SK-N-SH treated with all-trans-retinoic acid at 6 μM for 48 hours (cell line): Measurements from ENCODE around the gene IGSF9.

ENCODE experiments used
- ATAC-seq: fragments of 200-7000 bp; cut with Tn5 transposase; 3 replicates; pipeline ENCODE4 v1.9.1; 2020; ENCODE audit warnings: mild to moderate bottlenecking, moderate library complexity
- ARNTL ChIP-seq: fragments of 450-650 bp; formaldehyde crosslinking; IDR thresholded peaks from 2 replicates; pipeline ENCODE4 v1.5.0; 2020; ENCODE audit warnings: low read depth, mild to moderate bottlenecking, moderate library complexity, borderline replicate concordance
- BACH2 ChIP-seq: fragments of 250-450 bp; sonication (Bioruptor Pico); IDR thresholded peaks from 2 replicates; pipeline ENCODE4 v1.9.0; 2021; ENCODE audit warnings: mild to moderate bottlenecking, borderline replicate concordance
- CREB5 ChIP-seq: fragments of 250-450 bp; sonication (Bioruptor Pico); IDR thresholded peaks from 2 replicates; pipeline ENCODE4 v1.5.1; 2020; ENCODE audit warnings: low read depth, mild to moderate bottlenecking, moderate library complexity
- CSDC2 ChIP-seq: fragments of 250-450 bp; sonication (Bioruptor Pico); IDR thresholded peaks from 2 replicates; pipeline ENCODE4 v1.5.0; 2020; ENCODE audit warnings: mild to moderate bottlenecking, moderate library complexity
- ESRRG ChIP-seq: fragments of 250-450 bp; sonication (Bioruptor Pico); IDR thresholded peaks from 2 replicates; pipeline ENCODE4 v1.6.1; 2021; ENCODE audit warnings: mild to moderate bottlenecking
- GLIS3 ChIP-seq: fragments of 250-450 bp; sonication (Bioruptor Pico); IDR thresholded peaks from 2 replicates; pipeline ENCODE4 v1.5.0; 2020; ENCODE audit warnings: mild to moderate bottlenecking, moderate library complexity
- ISL1 ChIP-seq: fragments of 250-450 bp; sonication (Bioruptor Pico); IDR thresholded peaks from 2 replicates; pipeline ENCODE4 v2.1.2; 2022; ENCODE audit warnings: mild to moderate bottlenecking, moderate library complexity
- OSR1 ChIP-seq: fragments of 250-450 bp; sonication (Bioruptor Pico); IDR thresholded peaks from 2 replicates; pipeline ENCODE4 v1.8.0; 2022; ENCODE audit warnings: moderate library complexity, mild to moderate bottlenecking, inconsistent platforms
- PATZ1 ChIP-seq: fragments of 250-450 bp; sonication (Bioruptor Pico); IDR thresholded peaks from 2 replicates; pipeline ENCODE4 v1.8.0; 2020; ENCODE audit warnings: mild to moderate bottlenecking, moderate library complexity, borderline replicate concordance
- POU6F1 ChIP-seq: fragments of 250-450 bp; sonication (Bioruptor Pico); IDR thresholded peaks from 2 replicates; pipeline ENCODE4 v1.8.0; 2021; ENCODE audit warnings: low read depth, mild to moderate bottlenecking, moderate library complexity, borderline replicate concordance
- PPARA ChIP-seq: fragments of 250-450 bp; sonication (Bioruptor Pico); IDR thresholded peaks from 2 replicates; pipeline ENCODE4 v1.5.0; 2020; ENCODE audit warnings: mild to moderate bottlenecking, borderline replicate concordance
- RARB ChIP-seq: fragments of 250-450 bp; sonication (Bioruptor Pico); IDR thresholded peaks from 2 replicates; pipeline ENCODE4 v1.8.0; 2021; ENCODE audit warnings: mild to moderate bottlenecking, moderate library complexity
- SNAI2 ChIP-seq: fragments of 250-450 bp; sonication (Bioruptor Pico); IDR thresholded peaks from 2 replicates; pipeline ENCODE4 v1.5.0; 2020; ENCODE audit warnings: mild to moderate bottlenecking, moderate library complexity
- TCF4 ChIP-seq: fragments of 250-450 bp; sonication (Bioruptor Pico); IDR thresholded peaks from 2 replicates; pipeline ENCODE4 v1.8.0; 2021; ENCODE audit warnings: mild to moderate bottlenecking, moderate library complexity, borderline replicate concordance
- TOX ChIP-seq: fragments of 250-450 bp; sonication (Bioruptor Pico); IDR thresholded peaks from 2 replicates; pipeline ENCODE4 v1.8.0; 2021; ENCODE audit warnings: mild to moderate bottlenecking, moderate library complexity, borderline replicate concordance
- TSHZ2 ChIP-seq: fragments of 250-450 bp; sonication (Bioruptor Pico); IDR thresholded peaks from 2 replicates; pipeline ENCODE4 v1.5.0; 2020; ENCODE audit warnings: mild to moderate bottlenecking, moderate library complexity
- ZC3H10 ChIP-seq: fragments of 250-450 bp; sonication (Bioruptor Pico); IDR thresholded peaks from 2 replicates; pipeline ENCODE4 v1.5.1; 2021; ENCODE audit warnings: mild to moderate bottlenecking, moderate library complexity
- ZFP3 ChIP-seq: fragments of 250-450 bp; sonication (Bioruptor Pico); IDR thresholded peaks from 2 replicates; pipeline ENCODE4 v1.5.0; 2020; ENCODE audit warnings: mild to moderate bottlenecking, moderate library complexity
- ZNF565 ChIP-seq: fragments of 450-650 bp; formaldehyde crosslinking; conservative IDR thresholded peaks from 2 replicates; pipeline ENCODE4 v1.5.0; 2020; ENCODE audit warnings: low read depth, mild to moderate bottlenecking, moderate library complexity
- ZNF70 ChIP-seq: fragments of 450-650 bp; formaldehyde crosslinking; IDR thresholded peaks from 2 replicates; pipeline ENCODE4 v1.5.0; 2020; ENCODE audit warnings: mild to moderate bottlenecking, moderate library complexity
- ZNF8 ChIP-seq: fragments of 450-650 bp; formaldehyde crosslinking; IDR thresholded peaks from 2 replicates; pipeline ENCODE4 v1.5.0; 2020; ENCODE audit warnings: mild to moderate bottlenecking, moderate library complexity

IGSF9 gene

GRCh38 chr1:159914252-159915018 lies 31.0 kb downstream of the IGSF9 start:
- no peak for TF ChIP-seq CSDC2
- TF ChIP-seq TCF4 (CRISPR knock-in tag): no peak
- TF ChIP-seq RARB: no peak
- TF ChIP-seq ZNF8: no peak
- TF ChIP-seq CREB5 (CRISPR knock-in tag): no peak
- no peak for TF ChIP-seq GLIS3 (CRISPR knock-in tag)
- TF ChIP-seq ARNTL (CRISPR knock-in tag): no peak
- no peak for TF ChIP-seq TOX (CRISPR knock-in tag)
- no peak for TF ChIP-seq ZFP3 (CRISPR knock-in tag)
- ATAC-seq: no peak

- TF ChIP-seq TCF4 (CRISPR knock-in tag) (no peak), BACH2 (CRISPR knock-in tag) (no peak), TOX (CRISPR knock-in tag) (no peak), POU6F1 (CRISPR knock-in tag) (no peak), GLIS3 (CRISPR knock-in tag) (no peak), OSR1 (CRISPR knock-in tag) (no peak), CSDC2 (no peak), SNAI2 (CRISPR knock-in tag) (no peak), ZNF8 (no peak), TSHZ2 (CRISPR knock-in tag) (no peak), ZC3H10 (CRISPR knock-in tag) (no peak), PATZ1 (CRISPR knock-in tag) (no peak)
- no peak for ATAC-seq
Observed at GRCh38 chr1:159913451-159914192, 31.8 kb downstream of the IGSF9 start.

GRCh38 chr1:159911326-159912070 lies 33.9 kb downstream of the IGSF9 start:
- no peak for ATAC-seq
- TF ChIP-seq ZNF8 (no peak), ZNF70 (no peak), ZC3H10 (CRISPR knock-in tag) (no peak), ISL1 (CRISPR knock-in tag) (no peak), BACH2 (CRISPR knock-in tag) (no peak), ESRRG (CRISPR knock-in tag) (no peak), SNAI2 (CRISPR knock-in tag) (no peak), GLIS3 (CRISPR knock-in tag) (no peak), CREB5 (CRISPR knock-in tag) (no peak), ZNF565 (CRISPR knock-in tag) (no peak), PPARA (CRISPR knock-in tag) (no peak), RARB (no peak)
